BE2C (cell line): ENCODE data around the gene TRIM16.
A peak's percentile ranks its signal among the peaks of the same experiment; 100 is the strongest.
"Not testable (repeated sequence)": the region's sequence is repeated elsewhere in the genome, so short reads cannot be mapped to it uniquely, and the experiment has no call there.

ENCODE experiments used
- DNase-seq: peaks from one replicate; pipeline ENCODE4 v3.0.0-alpha.2; 2020
- H3K27me3 ChIP-seq: fragments of 250-450 bp; sonication (Bioruptor Pico); 2 replicates; pipeline ENCODE4 v1.5.1; 2020; ENCODE audit warnings: mild to moderate bottlenecking
- H3K36me3 ChIP-seq: fragments of 250-450 bp; sonication (Bioruptor Pico); 2 replicates; pipeline ENCODE4 v1.5.1; 2020; ENCODE audit warnings: mild to moderate bottlenecking
- H3K4me1 ChIP-seq: fragments of 250-450 bp; sonication (Bioruptor Pico); 2 replicates; pipeline ENCODE4 v1.5.1; 2020
- H3K4me3 ChIP-seq: 2 replicates; pipeline ENCODE4 v1.5.1; 2011; ENCODE audit warnings: low read depth, low read length
- H3K9me3 ChIP-seq: fragments of 250-450 bp; sonication (Bioruptor Pico); 2 replicates; pipeline ENCODE4 v1.5.1; 2020
- CTCF ChIP-seq: IDR thresholded peaks from 2 replicates; pipeline ENCODE4 v1.5.1; 2012; ENCODE audit warnings: mild to moderate bottlenecking, low read depth, low read length

TRIM16 gene

DNA sequence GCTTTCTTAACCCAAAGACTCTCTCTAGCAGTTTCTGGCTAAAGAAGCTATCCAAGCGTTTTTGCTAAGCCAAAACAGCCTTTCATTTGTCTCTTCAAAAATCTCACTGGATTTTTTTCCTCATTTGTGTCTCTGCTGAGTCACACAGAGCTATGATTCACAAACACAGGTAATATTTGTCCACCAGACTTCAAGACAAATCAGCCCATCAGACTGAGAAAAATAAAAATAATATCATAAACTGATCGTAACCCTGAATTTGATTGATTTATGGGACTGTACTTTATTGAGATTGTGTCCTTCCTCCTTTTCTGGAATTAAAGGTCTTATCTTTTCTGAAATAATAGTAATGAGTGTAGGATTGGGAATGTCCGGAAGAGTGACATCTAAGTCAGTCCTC, 25.8 kb downstream of the TRIM16 start:
- Histone ChIP-seq H3K27me3 (no peaks in the 10 kb centered on the region), H3K9me3 (no peaks in the 10 kb centered on the region), H3K4me1 (no peaks in the 10 kb centered on the region), H3K4me3 (no peak overlapping the region), H3K36me3 (no peaks in the 10 kb centered on the region)
- no peak for DNase-seq
- TF ChIP-seq CTCF = no peak

- TF ChIP-seq CTCF = no peak
- no peaks in the 10 kb centered on the region for H3K36me3 ChIP-seq
- no peak for DNase-seq
- H3K4me1 ChIP-seq = no peaks in the 10 kb centered on the region
- no peaks in the 10 kb centered on the region for H3K9me3 ChIP-seq
- no peaks in the 10 kb centered on the region for H3K27me3 ChIP-seq
- H3K4me3 ChIP-seq = no peak overlapping the region
These were observed 26.2 kb downstream of the TRIM16 start for GRCh38 chr17:15657868-15658267.

DNA sequence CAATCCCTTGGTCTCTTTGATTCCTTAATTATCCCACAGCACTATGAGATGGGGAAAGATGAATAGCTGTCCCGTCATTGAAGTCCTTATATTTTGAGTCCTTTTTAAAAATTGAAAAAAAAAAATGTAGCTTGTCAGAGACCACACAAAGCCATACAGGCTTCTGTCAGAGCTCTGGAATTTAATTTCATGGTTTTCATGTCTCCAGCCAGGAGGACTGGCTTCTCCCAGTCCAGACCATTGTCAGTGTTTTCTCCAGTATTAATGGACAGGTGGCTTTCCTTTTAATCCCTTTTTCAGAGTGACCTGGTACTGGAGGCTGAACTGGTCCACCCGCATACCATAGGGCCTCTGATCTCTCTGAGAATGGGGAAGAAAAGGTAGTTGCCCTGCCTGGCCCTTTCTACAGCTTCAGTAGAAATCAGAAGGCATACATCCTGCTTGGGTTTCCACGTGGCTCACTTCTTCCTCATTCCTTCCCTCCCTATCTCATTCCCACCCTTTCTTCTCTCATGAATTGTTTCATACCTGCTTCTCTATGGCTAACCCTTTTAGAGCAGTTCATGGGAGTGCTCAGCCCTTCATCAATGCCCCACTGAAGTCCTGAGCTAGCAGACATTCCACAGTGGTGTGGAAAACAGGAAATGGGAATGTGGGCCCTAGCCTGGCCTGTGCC, 29.1 kb downstream of the TRIM16 start:
- Histone ChIP-seq H3K27me3 (no peaks in the 10 kb centered on the region), H3K36me3 (no peaks in the 10 kb centered on the region), H3K4me1 (no peaks in the 10 kb centered on the region), H3K4me3 (no peak overlapping the region), H3K9me3 (no peaks in the 10 kb centered on the region)
- no peak for DNase-seq
- no peak for TF ChIP-seq CTCF

DNA sequence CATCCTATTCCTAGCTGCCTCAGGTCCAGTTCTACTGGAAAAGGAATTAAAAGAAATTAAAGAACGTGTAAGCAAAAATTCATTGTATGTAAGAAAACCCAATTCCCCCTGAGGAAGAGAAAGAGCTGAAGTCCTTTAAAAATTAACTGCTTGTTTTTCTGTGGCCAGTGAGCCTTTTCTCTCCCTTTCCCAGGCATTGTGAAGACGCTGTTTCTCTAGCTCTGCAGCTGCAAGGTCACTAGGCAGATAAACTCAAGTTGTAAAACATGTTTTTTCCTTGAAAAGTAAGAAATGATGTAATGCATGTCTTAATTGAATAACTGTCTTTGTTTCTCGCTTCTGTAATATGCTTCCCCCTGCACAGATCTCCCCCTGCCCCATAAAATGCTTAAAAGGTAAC, 29.7 kb downstream of the TRIM16 start:
- H3K4me3 ChIP-seq, H3K9me3 ChIP-seq: not testable (repeated sequence)

DNA sequence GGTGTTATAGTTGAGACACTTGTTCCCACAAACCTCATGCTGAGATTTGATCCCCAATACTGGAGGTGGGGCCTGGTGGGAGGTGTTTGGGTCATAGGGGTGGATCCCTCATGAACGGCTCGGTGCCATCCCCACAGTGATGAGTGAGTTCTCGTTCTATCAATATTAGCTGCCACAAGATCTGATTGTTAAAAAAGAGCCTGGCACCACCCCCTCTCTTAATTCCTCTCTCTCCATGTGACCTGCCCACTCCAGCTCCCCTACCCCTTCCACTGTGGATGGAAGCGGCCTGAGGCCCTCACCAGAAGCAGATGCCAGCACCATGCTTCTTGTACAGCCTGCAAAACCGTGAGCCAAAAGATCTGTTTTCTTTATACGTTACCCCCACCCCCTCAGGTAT, 31.2 kb downstream of the TRIM16 start:
- 0 out of 2 replicates have a peak, but pooled peaks cover 3% of the 10 kb centered on the region for H3K4me1 ChIP-seq
- no peaks in the 10 kb centered on the region for H3K27me3 ChIP-seq
- TF ChIP-seq CTCF = no peak
- no peaks in the 10 kb centered on the region for H3K36me3 ChIP-seq
- no peaks in the 10 kb centered on the region for H3K9me3 ChIP-seq
- H3K4me3 ChIP-seq = no peak overlapping the region
- no peak for DNase-seq

More for the DNA sequence above, 29.7 kb downstream of the TRIM16 start:
- not testable (repeated sequence) for H3K27me3 ChIP-seq, H3K4me1 ChIP-seq, H3K36me3 ChIP-seq, DNase-seq

GRCh38 chr17:15651583-15652110, 32.5 kb downstream of the TRIM16 start:
- Histone ChIP-seq H3K36me3 (no peaks in the 10 kb centered on the region), H3K4me1 (0 out of 2 replicates have a peak, but pooled peaks cover 3% of the 10 kb centered on the region), H3K4me3 (peak overlapping the region; percentile 77), H3K9me3 (no peaks in the 10 kb centered on the region), H3K27me3 (no peaks in the 10 kb centered on the region)
- TF ChIP-seq CTCF = no peak
- peak; percentile 90 for DNase-seq
